Medulla oblongata (tissue), 1 donor: ENCODE results near the gene ZNF227.
"Not testable (repeated sequence)": the region's sequence is repeated elsewhere in the genome, so short reads cannot be mapped to it uniquely, and the experiment has no call there.

Source experiments
- DNase-seq: peaks from one replicate; pipeline ENCODE4 v3.0.0-alpha.2; 2015; ENCODE audit errors: extremely low spot score

Gene ZNF227

GRCh38 chr19:44212250-44212865 lies at the start of gene ZNF227:
TSS of gene ZNF227 (plus strand) at chr19:44212532. CDS start at chr19:44217793, 5,261 bp downstream.
- peak; percentile 95 for DNase-seq

DNA sequence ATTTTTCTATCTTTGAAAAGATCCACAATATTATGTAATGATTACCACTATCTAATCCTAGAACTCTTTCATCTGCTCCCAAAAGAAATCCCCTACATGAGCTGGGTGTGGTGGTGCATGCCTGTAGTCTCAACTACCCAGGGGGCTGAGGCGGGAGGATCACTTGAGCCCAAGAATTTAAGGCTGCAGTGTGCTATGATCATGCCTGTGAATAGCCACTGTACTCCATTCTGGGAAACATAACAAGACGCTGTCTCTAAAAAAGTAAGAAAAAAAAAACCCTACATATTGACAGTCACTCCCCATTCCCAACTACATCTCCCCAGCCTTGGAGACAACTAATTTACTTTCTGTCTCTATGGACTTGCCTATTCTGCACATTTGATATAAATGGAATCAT lies 48.5 kb upstream of the ZNF227 start:
- no peak for DNase-seq

- DNase-seq = no peak
Observed at GRCh38 chr19:44164327-44164672, 48.0 kb upstream of the ZNF227 start.

DNA sequence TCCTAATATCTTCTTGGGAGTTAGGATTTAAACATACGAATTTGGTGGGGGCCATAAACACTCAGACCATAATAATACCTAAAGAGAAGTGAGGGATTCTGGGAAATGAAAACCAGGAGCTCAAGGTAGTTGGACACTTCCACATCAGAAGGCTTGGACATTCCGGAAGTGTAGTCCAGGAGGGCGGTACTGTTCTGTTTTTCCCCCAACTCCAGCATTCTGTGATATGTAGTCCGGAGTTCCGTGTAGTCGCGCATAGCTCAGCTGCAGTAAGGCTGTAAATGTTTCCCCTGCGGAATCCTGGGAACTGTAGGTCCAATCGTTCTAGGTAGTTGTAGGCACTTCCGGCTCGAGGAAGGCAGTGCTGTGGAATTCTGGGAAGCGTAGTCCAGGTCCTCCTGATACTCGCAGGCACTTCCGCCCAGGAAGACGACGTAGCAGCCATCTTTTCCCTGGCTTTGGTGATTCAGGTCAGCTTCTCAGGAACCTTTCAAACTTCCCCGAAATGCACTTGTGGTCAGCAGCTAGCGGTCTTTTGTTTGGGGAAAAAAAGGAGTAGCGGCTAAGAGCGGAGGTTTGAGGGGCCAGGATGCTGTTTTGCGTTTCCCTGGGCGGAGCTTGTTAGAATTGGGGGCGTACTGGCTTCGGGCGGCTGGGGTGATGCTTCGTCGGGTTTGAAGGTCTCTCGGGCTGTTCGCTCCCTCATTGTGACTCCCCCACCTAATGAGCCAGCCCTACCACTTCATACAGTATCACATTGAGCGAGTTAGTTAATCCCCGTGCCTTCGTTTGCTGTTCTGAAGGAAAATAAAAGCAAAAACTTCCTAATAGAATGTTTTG lies 47.4 kb upstream of the ZNF227 start, which contains the start of gene ZNF226:
Gene ZNF226 (plus strand): TSS at position 428 of the 840 bp plus-strand sequence. CDS start 4,981 bp downstream, outside the sequence.
- peak; percentile 99 for DNase-seq

GRCh38 chr19:44170660-44171059 lies 41.7 kb upstream of the ZNF227 start:
- not testable (repeated sequence) for DNase-seq

DNA sequence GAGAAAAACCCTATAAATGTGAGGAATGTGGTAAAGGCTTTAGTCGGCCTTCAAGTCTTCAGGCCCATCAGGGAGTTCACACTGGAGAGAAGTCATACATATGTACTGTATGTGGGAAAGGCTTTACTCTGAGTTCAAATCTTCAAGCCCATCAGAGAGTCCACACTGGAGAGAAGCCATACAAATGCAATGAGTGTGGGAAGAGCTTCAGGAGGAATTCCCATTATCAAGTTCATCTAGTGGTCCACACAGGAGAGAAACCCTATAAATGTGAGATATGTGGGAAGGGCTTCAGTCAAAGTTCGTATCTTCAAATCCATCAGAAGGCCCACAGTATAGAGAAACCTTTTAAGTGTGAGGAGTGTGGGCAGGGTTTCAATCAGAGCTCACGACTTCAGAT lies 35.7 kb upstream of the ZNF227 start:
- no peak for DNase-seq

DNA sequence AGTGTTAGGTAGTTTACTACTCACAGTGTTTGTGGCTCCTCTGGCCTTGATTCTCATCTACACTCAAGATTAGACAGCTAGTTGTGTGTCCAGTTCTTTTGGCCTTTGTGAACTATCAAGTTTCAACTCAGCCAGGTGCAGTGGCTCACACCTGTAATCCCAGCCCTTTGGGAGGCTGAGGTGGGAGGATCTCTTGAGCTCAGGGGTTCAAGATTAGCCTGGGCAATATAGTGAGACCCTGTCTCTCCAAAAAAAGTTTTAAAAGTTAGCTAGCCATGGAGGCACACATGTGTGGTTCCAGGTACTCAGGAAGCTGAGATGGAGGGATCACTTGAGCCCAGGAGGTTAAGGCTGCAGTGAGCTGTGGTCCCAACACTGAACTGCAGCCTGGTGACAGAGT lies 31.4 kb upstream of the ZNF227 start:
- no peak for DNase-seq

DNA sequence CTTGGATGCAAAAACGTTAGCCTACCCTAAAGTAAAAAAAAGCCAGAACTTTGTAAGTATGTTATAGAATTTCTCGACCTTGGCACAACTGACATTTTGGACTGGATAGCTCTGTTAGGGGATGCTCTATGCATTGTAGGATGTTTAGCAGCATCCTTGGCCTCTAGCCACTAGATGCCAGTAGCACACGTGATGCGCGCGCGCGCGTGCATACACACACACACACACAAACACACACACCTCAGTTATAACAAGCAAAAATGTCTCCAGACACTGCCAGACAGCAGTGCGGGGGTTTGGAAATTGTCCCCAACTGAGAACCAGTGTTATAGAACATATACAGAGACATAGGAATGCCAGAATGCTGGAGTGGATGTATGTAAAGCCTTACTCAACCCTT lies 30.2 kb upstream of the ZNF227 start:
- DNase-seq = no peak

DNA sequence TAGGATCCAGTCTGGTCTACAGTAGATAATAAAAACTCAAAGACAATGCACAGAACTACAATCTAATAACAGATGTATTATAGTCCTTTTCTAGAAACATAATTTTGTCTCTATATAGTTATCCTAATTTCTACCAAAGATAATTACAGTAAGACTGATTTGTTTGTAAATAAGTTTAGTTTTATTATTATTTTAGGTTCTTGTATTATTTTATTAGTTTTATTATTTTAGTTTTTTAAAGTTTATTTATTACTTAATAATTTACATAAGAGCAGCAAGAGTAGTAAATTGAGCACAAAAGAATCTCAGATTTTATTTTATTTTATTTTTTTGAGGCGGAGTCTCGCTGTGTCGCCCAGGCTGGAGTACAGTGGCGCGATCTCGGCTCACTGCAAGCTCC lies 22.3 kb upstream of the ZNF227 start:
- DNase-seq = no peak

DNA sequence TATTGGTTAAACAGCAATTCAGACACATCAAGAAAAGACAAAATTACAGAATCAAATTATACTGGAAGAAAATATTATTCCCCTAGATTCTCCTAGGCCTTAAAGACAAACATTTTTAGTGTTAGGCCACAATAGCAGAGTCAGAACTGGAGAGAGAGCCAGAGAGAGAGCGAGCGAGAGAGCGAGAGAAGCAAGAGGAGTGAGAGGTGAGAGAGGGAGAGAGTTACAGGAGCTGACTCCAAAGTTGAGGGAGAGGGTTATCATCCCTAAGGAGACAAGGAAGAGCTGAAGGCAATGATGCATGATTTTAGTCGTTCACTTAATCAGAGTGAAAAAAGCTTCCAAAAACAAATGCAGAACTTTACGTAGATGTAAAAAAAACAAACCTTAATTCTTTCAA lies 20.2 kb upstream of the ZNF227 start:
- no peak for DNase-seq

- DNase-seq = no peak
Observed at GRCh38 chr19:44196772-44197171, 15.6 kb upstream of the ZNF227 start.

DNA sequence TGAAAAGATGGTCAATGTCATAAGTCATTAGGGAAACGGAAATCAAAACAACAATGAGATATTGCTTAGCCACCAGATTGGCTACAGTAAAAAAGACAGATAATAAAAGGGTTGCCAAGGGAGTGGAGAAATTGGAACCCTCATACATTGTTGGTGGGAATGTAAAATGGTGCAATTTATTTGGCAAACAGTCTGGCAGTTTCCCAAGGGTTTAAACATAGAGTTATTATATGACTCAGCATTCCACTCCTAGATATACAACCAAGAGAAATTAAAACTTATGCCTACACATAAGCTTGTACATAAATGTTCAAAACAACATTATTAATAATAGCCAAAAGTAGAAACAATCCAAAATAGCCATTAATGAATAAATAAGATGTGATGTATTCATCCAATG lies 9.9 kb upstream of the ZNF227 start:
- DNase-seq = no peak

- DNase-seq = no peak
Observed at GRCh38 chr19:44202974-44203373, 9.4 kb upstream of the ZNF227 start.

DNA sequence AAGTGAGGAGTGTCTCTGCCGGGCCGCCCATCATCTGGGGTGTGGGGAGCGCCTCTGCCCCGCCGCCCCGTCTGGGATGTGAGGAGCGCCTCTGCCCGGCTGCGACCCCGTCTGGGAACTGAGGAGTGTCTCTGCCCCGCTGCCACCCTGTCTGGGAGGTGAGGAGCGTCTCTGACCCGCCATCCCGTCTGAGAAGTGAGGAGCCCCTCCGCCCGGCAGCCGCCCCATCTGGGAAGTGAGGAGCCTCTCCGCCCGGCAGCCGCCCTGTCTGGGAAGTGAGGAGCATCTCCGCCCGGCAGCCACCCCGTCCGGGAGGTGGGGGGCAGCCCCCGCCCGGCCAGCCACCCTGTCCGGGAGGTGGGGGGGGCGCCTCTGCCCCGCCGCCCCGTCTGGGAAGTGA lies 8.5 kb upstream of the ZNF227 start:
- not testable (repeated sequence) for DNase-seq

GRCh38 chr19:44204772-44205171 lies 7.6 kb upstream of the ZNF227 start:
- no peak for DNase-seq

GRCh38 chr19:44207126-44207803 lies 5.1 kb upstream of the ZNF227 start:
- peak; percentile 97 for DNase-seq

GRCh38 chr19:44212866-44213346 lies 574 bp downstream of the ZNF227 start:
- DNase-seq = no peak

GRCh38 chr19:44219926-44220325 lies 7.6 kb downstream of the ZNF227 start:
- DNase-seq = not testable (repeated sequence)

DNA sequence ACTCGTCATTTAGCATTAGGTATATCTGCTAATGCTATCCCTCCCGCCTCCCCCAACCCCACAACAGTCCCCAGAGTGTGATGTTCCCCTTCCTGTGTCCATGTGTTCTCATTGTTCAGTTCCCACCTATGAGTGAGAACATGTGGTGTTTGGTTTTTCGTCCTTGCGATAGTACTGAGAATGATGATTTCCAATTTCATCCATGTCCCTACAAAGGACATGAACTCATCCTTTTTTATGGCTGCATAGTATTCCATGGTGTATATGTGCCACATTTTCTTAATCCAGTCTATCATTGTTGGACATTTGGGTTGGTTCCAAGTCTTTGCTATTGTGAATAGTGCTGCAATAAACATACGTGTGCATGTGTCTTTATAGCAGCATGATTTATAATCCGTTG lies 8.4 kb downstream of the ZNF227 start:
- not testable (repeated sequence) for DNase-seq

DNA sequence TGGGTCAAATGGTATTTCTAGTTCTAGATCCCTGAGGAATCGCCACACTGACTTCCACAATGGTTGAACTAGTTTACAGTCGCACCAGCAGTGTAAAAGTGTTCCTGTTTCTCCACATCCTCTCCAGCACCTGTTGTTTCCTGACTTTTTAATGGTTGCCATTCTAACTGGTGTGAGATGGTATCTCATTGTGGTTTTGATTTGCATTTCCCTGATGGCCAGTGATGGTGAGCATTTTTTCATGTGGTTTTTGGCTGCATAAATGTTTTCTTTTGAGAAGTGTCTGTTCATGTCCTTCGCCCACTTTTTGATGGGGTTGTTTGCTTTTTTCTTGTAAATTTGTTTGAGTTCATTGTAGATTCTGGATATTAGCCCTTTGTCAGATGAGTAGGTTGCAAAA lies 9.0 kb downstream of the ZNF227 start:
- DNase-seq = not testable (repeated sequence)

- no peak for DNase-seq
Observed at GRCh38 chr19:44228318-44228717, 16.0 kb downstream of the ZNF227 start.

DNA sequence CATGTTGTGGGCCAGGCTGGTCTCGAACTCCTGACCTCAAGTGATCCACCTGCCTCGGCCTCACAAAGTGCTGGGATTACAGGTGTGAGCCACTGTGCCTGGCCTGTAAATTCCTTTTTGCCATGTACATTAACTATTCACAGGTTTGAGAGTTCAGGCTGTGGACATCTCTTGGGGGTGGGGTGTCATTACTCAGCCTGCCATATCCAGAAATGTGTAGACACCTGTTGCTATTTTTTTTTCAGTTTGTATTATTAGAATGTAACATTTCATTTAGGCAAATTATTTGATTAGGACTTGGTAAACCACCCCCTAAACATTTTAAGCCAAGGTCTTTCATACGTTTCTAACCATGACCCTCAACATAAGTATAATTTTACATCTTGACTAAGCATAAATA lies 20.5 kb downstream of the ZNF227 start:
- no peak for DNase-seq

- no peak for DNase-seq
Observed at GRCh38 chr19:44236384-44236783, 24.1 kb downstream of the ZNF227 start.
